ENCODE results near the gene KCNQ5.
"Not testable (repeated sequence)": the region's sequence is repeated elsewhere in the genome, so short reads cannot be mapped to it uniquely, and the experiment has no call there.

The KCNQ5 gene

GRCh38 chr6:72894091-72894490 lies 272.2 kb downstream of the KCNQ5 start:
- no peak for DNase-seq (ENCODE audit: low read depth in 4 of 4, low spot score in 1 of 4)

- not testable (repeated sequence) for DNase-seq (ENCODE audit: low read depth in 4 of 4, low spot score in 1 of 4)
Observed at GRCh38 chr6:72898313-72898712, 276.4 kb downstream of the KCNQ5 start.

DNA sequence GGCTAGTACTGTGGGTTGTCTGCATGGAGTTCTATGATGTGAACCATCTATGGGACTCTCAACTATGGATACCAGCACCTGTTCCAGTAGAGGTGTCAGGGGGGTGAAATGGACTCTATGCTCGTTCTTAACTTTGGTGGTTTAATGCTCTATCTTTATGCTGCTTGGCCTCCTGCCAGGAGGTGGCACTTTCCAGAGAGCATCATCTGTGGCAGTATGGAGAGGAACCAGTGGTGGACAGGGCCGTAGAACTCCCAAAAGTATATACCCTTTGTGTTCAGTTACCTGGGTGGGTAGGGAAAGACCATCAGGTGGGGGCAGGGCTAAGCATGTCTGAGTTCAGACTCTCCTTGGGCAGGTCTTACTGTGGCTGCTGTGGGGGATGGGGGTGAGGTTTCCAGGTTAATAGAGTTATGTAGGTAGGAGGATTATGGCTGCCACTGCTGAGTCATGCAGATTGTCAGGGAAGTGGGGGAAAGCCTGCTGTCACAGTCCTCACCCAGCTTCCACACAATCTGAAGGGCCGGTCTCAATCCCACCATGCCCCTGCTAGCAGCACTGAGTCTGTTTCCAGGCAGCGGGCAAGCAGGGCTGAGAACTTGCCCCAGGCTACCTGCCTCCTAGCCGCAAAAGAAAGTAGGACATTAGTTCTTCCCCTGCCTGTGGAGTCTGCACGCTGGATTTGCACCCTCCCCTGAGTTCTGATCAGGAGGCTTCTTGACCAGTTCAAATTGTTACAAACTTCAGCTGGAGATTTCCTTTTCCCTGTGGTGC lies 284.0 kb downstream of the KCNQ5 start:
- no peak for DNase-seq (ENCODE audit: low read depth in 4 of 4, low spot score in 1 of 4)

- DNase-seq (ENCODE audit: low read depth in 4 of 4, low spot score in 1 of 4) = no peak
Observed at GRCh38 chr6:72911463-72912155, 289.7 kb downstream of the KCNQ5 start.

- no peak for DNase-seq (ENCODE audit: low read depth in 4 of 4, low spot score in 1 of 4)
Observed at GRCh38 chr6:72913797-72914196, 291.9 kb downstream of the KCNQ5 start.

GRCh38 chr6:72916298-72916697 lies 294.4 kb downstream of the KCNQ5 start:
- no peak for DNase-seq (ENCODE audit: low read depth in 4 of 4, low spot score in 1 of 4)

DNA sequence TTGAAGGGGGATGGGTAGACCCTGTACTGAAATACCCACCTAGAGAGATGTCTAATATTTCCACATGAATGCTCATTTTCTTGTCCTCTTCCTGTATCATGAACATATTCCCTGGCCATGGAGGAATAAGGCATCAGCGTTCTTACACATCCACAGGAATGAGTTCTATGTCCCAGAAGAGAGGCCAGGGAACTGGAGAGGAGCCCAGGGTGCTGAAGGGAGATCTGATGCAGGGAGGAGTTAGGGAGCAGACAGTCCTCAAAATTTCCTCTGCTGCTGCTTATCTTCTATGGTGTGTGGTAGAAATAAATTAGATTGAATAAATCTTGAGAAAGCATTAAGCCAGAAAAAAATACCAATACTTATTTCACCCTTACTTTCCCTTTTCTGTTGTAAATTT lies 295.0 kb downstream of the KCNQ5 start:
- DNase-seq (ENCODE audit: low read depth in 4 of 4, low spot score in 1 of 4) = no peak

GRCh38 chr6:72922401-72922800 lies 300.5 kb downstream of the KCNQ5 start:
- DNase-seq (ENCODE audit: low read depth in 4 of 4, low spot score in 1 of 4) = no peak

GRCh38 chr6:72925136-72925535 lies 303.3 kb downstream of the KCNQ5 start:
- DNase-seq (ENCODE audit: low read depth in 4 of 4, low spot score in 1 of 4) = no peak

DNA sequence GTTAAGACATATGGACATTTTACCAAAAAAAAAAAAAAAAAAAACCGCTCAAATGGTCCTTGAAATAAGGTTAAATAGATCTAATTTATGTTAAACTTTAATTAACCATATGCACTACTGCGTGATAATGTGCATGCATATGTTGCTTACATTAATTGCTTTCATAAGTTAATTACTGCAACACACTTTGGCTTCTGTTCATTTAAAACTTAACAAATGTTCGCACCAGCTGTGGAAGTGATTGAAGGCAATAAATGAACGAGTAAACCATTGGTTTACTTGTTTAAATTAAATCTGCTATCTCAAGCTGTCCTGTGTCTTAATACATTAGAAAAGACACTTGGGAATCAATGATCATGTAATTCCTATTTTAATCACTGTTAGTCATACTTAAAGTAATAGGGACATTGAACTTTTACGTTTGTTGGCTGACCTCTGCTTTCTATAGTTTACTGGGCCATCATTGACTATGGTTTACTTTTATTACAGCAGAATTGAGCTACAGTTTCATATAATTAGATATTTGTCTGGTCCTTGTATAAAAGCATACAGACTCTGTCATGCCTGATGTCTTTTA lies 308.8 kb downstream of the KCNQ5 start:
- no peak for DNase-seq (ENCODE audit: low read depth in 4 of 4, low spot score in 1 of 4)

- no peak for DNase-seq (ENCODE audit: low read depth in 4 of 4, low spot score in 1 of 4)
Observed at GRCh38 chr6:72931325-72931887, 309.5 kb downstream of the KCNQ5 start.

DNA sequence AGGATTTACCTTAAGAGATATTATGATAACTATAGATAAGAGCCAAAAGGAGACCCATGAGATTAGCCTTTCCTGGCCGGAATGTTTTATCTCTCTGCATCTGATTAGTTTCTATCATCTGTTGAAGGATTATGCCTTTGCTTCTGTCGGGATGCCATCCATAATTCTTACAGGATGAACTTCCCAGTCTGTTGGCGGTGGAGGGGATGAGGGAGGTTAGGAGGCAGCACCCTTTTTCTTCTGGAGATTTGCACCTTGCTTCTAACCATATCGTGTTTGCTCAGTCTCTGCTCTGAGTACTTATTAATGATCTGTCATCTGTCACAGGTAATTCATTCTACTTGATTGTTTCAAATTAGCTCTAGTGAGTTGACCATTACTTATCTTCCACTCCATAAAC lies 311.4 kb downstream of the KCNQ5 start:
- no peak for DNase-seq (ENCODE audit: low read depth in 4 of 4, low spot score in 1 of 4)

DNA sequence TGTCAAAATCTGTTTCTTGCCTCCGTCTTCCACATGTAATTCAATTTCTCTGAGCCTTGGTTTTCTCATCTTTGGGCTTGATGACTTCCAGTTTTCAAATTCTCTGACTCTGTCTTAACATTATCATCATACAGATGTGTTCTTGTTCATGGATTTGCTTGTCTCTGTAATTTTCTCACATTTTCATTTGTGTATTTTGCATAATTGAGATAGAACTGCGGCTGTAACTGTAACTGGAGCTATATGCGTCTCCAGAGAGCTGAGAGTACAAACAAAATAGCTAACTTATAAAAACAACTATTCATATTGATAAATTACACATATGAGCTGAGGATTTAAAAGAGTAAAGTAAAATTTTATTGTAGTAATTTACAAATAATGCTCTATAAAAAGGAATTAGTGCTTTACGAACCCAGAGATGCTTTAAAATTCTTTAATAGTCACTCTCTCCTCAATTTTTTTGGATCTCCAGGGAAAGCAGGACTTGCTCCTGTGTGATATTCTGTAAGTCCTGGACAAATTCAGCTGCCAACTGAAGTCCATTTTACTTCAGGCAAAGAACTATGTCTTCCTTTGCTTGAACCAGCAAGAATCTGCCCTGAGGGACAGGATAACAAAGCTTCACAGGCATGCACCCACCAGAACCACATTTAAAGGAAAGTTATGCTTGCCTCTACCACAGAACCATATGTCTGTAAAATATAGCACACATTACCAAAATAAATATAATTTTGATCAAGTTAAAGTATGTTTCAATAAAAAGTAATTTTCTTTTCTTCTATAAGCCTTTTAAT lies 315.1 kb downstream of the KCNQ5 start:
- DNase-seq (ENCODE audit: low read depth in 4 of 4, low spot score in 1 of 4) = no peak

DNA sequence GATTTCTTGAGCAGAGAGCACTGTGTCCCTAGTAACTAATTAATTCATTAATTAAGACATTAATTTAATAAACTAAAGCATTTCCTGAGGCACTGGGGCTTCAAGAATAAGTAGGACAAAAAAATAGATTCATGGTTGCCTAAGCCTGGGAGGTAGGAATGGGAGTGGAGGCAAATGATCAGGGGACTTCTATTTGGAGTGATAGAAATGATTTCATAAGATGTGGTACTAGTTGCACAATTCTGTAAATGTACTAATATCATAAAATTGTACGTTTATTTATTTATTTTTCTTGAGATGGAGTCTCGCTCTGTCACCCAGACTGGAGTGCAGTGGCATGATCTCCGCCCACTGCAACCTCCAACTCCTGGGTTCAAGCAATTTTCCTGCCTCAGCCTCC lies 316.2 kb downstream of the KCNQ5 start:
- DNase-seq (ENCODE audit: low read depth in 4 of 4, low spot score in 1 of 4) = no peak

GRCh38 chr6:72939004-72939403 lies 317.1 kb downstream of the KCNQ5 start:
- no peak for DNase-seq (ENCODE audit: low read depth in 4 of 4, low spot score in 1 of 4)

- no peak for DNase-seq (ENCODE audit: low read depth in 4 of 4, low spot score in 1 of 4)
Observed at GRCh38 chr6:72940265-72940664, 318.4 kb downstream of the KCNQ5 start.

DNA sequence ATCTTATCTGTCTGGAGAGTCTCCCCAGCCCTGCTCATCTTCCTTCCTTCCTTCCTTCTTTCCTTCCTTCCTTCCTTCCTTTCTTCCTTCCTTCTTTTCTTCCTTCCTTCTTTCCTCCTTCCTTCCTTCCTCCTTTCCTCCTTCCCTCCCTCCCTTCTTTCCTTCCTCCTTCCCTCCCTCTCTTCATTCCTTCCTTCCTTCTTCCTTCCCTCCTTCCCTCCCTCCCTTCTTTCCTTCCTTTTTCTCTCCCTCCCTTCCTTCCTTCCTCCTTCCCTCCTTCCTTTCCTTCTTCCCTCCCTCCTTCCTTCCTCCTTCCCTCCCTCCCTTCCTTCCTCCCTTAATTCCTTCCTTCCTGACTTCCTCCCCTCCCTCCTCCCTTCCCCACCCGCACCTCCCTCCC lies 319.4 kb downstream of the KCNQ5 start:
- no peak for DNase-seq (ENCODE audit: low read depth in 4 of 4, low spot score in 1 of 4)

DNA sequence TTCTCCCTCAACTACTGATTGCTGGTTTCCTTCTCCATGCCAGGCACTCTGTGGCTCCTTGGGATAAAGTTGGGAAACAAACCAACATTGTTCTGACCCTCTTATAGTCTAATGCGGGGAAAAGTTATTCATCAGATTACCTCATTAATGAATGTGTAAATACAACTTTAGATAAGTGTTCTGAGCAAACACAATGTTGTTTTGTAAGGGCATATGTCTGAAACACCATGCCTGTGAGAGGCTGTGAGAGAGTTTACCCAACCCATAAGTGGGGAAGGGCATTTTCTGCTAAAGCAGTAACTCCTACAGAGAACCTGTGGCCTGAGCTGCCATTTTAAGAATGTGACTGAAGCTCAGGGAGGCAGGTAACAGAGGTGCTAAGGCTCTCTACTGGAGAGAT lies 319.9 kb downstream of the KCNQ5 start:
- no peak for DNase-seq (ENCODE audit: low read depth in 4 of 4, low spot score in 1 of 4)

DNA sequence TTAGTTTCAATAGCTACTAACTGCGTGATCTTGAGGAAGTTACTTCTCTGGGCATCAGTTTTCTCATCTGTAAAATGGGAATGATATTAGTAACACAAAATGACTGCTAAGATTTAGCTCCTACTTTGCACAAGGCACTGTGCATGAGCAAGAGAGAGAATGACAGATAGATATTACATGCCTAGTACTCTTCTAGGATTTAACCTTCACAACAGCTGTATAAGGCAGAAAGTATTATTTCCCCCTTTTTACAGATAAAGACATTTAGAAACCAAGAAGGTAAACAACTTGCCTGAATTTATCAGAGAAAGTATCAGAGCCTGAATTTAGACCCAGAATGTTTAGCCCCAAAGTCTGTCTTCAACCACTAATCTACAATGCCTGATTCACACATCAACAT lies 321.8 kb downstream of the KCNQ5 start:
- DNase-seq (ENCODE audit: low read depth in 4 of 4, low spot score in 1 of 4) = no peak

DNA sequence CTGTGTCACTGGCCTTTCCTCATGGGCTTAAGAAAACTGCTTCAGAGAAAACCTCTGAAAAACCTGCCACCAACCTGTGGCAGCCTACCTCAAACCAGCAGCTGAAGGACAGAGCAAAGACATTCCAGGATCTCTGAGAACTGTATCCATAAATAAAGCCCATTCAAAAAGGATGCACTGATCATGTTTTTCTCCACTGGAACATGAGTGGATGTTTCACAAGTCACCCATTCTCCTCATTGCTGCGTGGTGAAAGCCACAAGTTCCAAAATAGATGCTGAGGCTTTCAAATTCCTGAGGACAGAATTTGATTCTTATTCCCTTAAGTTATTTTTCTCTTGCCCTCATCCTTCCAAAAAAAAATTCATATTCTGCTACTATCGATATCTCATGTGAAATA lies 322.8 kb downstream of the KCNQ5 start:
- no peak for DNase-seq (ENCODE audit: low read depth in 4 of 4, low spot score in 1 of 4)

DNA sequence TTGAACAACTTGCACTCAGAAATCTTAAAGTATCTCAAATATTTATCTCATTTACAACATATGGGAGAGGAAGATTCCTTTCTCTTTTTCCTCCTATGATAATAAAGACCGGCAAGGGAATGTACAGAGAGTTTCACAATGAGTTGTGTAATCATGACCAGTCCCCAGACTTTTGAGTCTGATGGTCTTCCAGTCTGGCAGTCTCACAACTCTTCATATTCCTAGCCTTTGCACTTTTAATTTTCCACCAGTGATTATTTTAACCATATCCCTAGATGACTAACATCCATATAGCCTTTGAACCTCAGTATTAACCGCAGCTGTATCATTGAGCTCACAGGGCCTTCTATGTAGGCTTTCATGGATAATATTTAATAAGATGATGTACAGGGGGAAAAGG lies 324.9 kb downstream of the KCNQ5 start:
- DNase-seq (ENCODE audit: low read depth in 4 of 4, low spot score in 1 of 4) = no peak
